Activated CD4-positive, alpha-beta memory T cell treated with anti-CD3 and anti-CD28 coated beads for 36 hours (primary cell): ENCODE data around the gene ELMOD1. TPM values are rescaled to one million over a fixed set of nuclear protein-coding genes. Genes with fewer than 3 reads are reported as not detected.

Experiments
- CTCF ChIA-PET: fragments of 350-600 bp; sonication (Branson Sonifier 250); formaldehyde crosslinking; loops from one replicate; lab custom pipeline; 2021; ENCODE audit warnings: antibody characterized with exemption, inconsistent platforms; lab: Charles Lee
- POLR2A ChIA-PET: fragments of 350-600 bp; sonication (Branson Sonifier 250); formaldehyde crosslinking; loops from one replicate; lab custom pipeline; 2021; ENCODE audit warnings: antibody characterized with exemption; lab: Charles Lee
- DNase-seq: peaks from one replicate; pipeline ENCODE4 v3.0.0-alpha.2; 2020
- H3K27ac Mint-ChIP-seq: one replicate; pipeline ENCODE4 v1.8.0; 2021; ENCODE audit warnings: mixed read lengths
- H3K27me3 Mint-ChIP-seq: one replicate; pipeline ENCODE4 v1.8.0; 2021; ENCODE audit warnings: mixed read lengths
- H3K36me3 Mint-ChIP-seq: one replicate; pipeline ENCODE4 v1.8.0; 2021; ENCODE audit warnings: mixed read lengths
- H3K4me1 Mint-ChIP-seq: one replicate; pipeline ENCODE4 v1.8.0; 2021; ENCODE audit warnings: low read depth, mixed read lengths
- H3K4me3 Mint-ChIP-seq: one replicate; pipeline ENCODE4 v1.8.0; 2021; ENCODE audit warnings: mild to moderate bottlenecking, mixed read lengths
- H3K9me3 Mint-ChIP-seq: one replicate; pipeline ENCODE4 v1.8.0; 2021; ENCODE audit warnings: mixed read lengths
- intact Hi-C: fragments of 100-400 bp; cut with micrococcal nuclease; formaldehyde crosslinking; loops from one replicate; pipeline ENCODE4 v1.15.1; 2023
- total RNA-seq, 2 experiments: library from RNA; stranded (reverse); gene quantifications; one replicate each; pipeline ENCODE4 v1.2.3, GENCODE V29; 2021

Gene ELMOD1
- total RNA-seq, 2 experiments from 2014 or later, result 0.12 TPM; not detected in 1

GRCh38 chr11:107695446-107695845, 104.5 kb downstream of the ELMOD1 start:
- no peak for DNase-seq
- Mint-ChIP-seq H3K4me3 (no peak overlapping the region), H3K4me1 (no peaks in the 10 kb centered on the region), H3K27me3 (peaks cover 28% of the 10 kb centered on the region), H3K27ac (no peak overlapping the region), H3K36me3 (no peaks in the 10 kb centered on the region), H3K9me3 (no peaks in the 10 kb centered on the region)
- CTCF ChIA-PET, result interaction anchor here (0.6 kb wide), 1 partner anchor 198 kb away, joined by 3 read pairs; no protein-coding TSS in a partner anchor
- POLR2A ChIA-PET, result no interaction called here
- intact Hi-C loops, result loop anchor here (5.0 kb wide), 1 partner anchor 72 kb away; no protein-coding TSS in a partner anchor

DNA sequence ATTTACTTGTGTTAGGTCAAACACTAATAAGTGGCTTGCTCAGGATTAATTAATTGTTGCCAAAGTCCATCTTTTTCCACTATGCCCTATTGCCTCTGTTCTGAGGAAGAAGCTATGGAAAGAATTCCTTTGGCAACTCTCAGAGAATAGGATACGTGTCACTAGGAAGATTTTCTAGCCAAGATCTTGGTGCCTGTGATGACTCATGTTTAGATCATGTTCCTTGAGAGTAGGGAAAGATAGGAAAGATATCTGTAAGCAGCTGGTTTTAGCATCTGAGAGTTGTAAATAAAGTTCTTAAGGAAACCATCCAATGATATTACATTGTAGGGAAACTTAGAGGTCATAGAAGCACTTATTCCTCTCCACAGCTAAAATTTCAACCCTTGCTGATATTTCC, 105.2 kb downstream of the ELMOD1 start:
- H3K36me3 Mint-ChIP-seq, result no peaks in the 10 kb centered on the region
- H3K27ac Mint-ChIP-seq, result no peak overlapping the region
- H3K4me1 Mint-ChIP-seq, result no peaks in the 10 kb centered on the region
- peaks cover 29% of the 10 kb centered on the region for H3K27me3 Mint-ChIP-seq
- H3K4me3 Mint-ChIP-seq, result no peak overlapping the region
- ChIA-PET CTCF (no interaction called here), POLR2A (no interaction called here)
- H3K9me3 Mint-ChIP-seq, result no peaks in the 10 kb centered on the region
- intact Hi-C loops, result loop anchor here (5.0 kb wide), 1 partner anchor 71 kb away; no protein-coding TSS in a partner anchor
- DNase-seq, result no peak

DNA sequence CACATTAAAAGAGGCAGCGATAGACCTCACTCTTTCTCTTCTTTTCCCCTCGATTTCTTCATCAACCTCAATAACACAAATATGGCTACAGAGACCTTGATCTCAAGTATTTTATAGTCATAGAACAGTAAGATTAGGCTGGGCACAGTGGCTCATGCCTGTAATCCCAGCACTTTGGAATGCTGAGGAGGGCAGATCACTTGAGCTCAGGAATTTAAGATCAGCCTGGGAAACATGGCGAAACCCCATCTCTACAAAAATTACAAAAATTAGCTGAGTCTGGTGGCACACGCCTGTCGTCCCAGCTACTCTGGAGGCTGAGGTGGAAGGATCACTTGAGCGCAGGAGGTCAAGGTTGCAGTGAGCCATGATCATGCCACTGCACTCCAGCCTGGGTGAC, 106.3 kb downstream of the ELMOD1 start:
- POLR2A ChIA-PET, result no interaction called here
- CTCF ChIA-PET, result no interaction called here

DNA sequence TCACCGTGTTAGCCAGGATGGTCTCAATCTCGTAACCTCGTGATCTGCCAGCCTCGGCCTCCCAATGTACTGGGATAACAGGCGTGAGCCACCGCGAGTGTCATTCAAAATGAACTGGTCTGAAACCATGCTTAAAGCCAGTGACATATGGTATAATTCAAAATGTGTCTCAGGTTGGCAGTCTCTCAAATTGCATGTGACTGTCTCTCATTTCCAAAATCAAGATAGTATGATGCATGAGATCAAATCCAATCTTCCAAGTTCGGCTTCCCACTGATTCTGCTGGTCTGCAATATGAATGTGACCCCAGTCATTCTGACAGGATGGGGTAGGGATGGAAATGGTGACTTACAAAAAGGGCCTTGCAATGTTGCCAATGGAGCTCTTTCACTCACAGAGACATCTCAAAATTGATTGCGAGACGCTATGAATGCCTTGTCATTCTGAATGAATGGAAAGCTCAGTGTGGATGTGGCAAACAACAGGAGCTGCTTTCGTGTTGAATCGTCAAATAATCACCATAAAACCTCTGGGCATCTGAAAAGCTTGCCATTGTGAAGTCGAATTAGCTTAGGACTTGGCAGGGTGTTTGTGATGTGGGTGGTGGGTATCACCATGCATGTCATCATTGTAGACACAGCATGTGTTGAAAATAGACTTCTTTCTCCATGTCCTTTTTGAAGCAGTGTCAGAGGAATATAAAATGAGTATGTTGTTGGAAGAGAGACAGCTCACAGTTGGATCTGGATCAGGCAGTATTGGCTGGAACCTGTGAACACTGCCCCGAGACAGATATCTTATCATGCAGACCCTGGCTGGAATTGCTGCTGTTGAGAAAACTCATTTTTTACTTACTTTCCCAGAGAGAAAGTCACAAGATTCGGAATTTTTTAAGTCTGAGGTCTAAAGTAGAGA, 108.7 kb downstream of the ELMOD1 start:
- intact Hi-C loops, result loop anchor here (5.0 kb wide), 1 partner anchor 68 kb away; no protein-coding TSS in a partner anchor
- POLR2A ChIA-PET, result no interaction called here
- CTCF ChIA-PET, result interaction anchor here (1.0 to 1.8 kb wide), 2 partner anchors 71 to 136 kb away, joined by 3 to 6 read pairs; no protein-coding TSS in a partner anchor
- Mint-ChIP-seq H3K27ac (no peak overlapping the region), H3K4me1 (no peaks in the 10 kb centered on the region), H3K9me3 (no peaks in the 10 kb centered on the region), H3K4me3 (no peak overlapping the region), H3K36me3 (no peaks in the 10 kb centered on the region), H3K27me3 (peaks cover 24% of the 10 kb centered on the region)
- no peak for DNase-seq

More for the DNA sequence above, 106.3 kb downstream of the ELMOD1 start:
- intact Hi-C loops, result loop anchor here (5.0 kb wide), 1 partner anchor 70 kb away; no protein-coding TSS in a partner anchor
- Mint-ChIP-seq H3K36me3 (no peaks in the 10 kb centered on the region), H3K4me1 (no peaks in the 10 kb centered on the region), H3K4me3 (no peak overlapping the region), H3K27ac (no peak overlapping the region), H3K27me3 (peaks cover 22% of the 10 kb centered on the region), H3K9me3 (no peaks in the 10 kb centered on the region)
- no peak for DNase-seq

DNA sequence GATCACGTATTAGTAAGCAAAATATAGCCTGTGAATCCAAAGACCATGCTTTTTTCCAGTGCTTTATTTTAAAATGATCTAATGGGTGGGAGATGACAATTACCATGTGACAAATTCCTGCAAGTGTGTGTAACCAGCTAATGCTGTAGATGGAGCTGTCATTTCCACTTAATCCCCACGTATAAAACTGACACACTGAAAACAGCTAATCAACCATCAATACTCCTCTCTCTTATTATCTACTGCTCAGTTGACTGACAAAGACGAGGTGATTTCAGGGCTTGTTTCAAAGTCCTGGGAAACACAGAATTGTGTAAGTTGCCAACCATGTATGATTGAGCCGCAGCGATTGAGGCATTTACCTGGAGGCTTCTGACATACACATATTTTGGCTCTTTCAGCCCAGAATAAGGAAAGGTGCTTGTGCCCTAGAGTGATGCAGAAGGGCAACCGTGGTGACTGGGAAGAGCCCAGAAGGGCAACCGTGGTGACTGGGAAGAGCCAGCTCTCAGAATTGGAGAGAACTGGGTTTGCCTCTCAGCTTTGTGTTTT, 111.2 kb downstream of the ELMOD1 start:
- no peak for DNase-seq
- POLR2A ChIA-PET, result no interaction called here

GRCh38 chr11:107702723-107703122, 111.8 kb downstream of the ELMOD1 start:
- no peak overlapping the region for H3K4me3 Mint-ChIP-seq
- H3K4me1 Mint-ChIP-seq, result no peaks in the 10 kb centered on the region
- ChIA-PET POLR2A (no interaction called here), CTCF (interaction anchor here (1.5 kb wide), 1 partner anchor 20 kb away, joined by 3 read pairs; no protein-coding TSS in a partner anchor)
- DNase-seq, result no peak
- no peaks in the 10 kb centered on the region for H3K9me3 Mint-ChIP-seq
- H3K27ac Mint-ChIP-seq, result no peak overlapping the region
- no peaks in the 10 kb centered on the region for H3K36me3 Mint-ChIP-seq
- peaks cover 27% of the 10 kb centered on the region for H3K27me3 Mint-ChIP-seq
- intact Hi-C loops, result no loop called here

More for the DNA sequence above, 111.2 kb downstream of the ELMOD1 start:
- H3K9me3 Mint-ChIP-seq, result no peaks in the 10 kb centered on the region
- H3K36me3 Mint-ChIP-seq, result no peaks in the 10 kb centered on the region
- CTCF ChIA-PET, result interaction anchor here (1.5 kb wide), 1 partner anchor 21 kb away, joined by 3 read pairs; no protein-coding TSS in a partner anchor
- H3K27me3 Mint-ChIP-seq, result peaks cover 27% of the 10 kb centered on the region
- H3K4me1 Mint-ChIP-seq, result no peaks in the 10 kb centered on the region
- H3K4me3 Mint-ChIP-seq, result no peak overlapping the region
- no peak overlapping the region for H3K27ac Mint-ChIP-seq
- intact Hi-C loops, result no loop called here

- ChIA-PET CTCF (no interaction called here), POLR2A (no interaction called here)
- Mint-ChIP-seq H3K4me3 (no peak overlapping the region), H3K27ac (no peak overlapping the region), H3K27me3 (peaks cover 22% of the 10 kb centered on the region), H3K4me1 (no peaks in the 10 kb centered on the region), H3K9me3 (no peaks in the 10 kb centered on the region), H3K36me3 (no peaks in the 10 kb centered on the region)
- no peak for DNase-seq
- intact Hi-C loops, result no loop called here
These were observed 113.5 kb downstream of the ELMOD1 start for GRCh38 chr11:107704451-107704850.

DNA sequence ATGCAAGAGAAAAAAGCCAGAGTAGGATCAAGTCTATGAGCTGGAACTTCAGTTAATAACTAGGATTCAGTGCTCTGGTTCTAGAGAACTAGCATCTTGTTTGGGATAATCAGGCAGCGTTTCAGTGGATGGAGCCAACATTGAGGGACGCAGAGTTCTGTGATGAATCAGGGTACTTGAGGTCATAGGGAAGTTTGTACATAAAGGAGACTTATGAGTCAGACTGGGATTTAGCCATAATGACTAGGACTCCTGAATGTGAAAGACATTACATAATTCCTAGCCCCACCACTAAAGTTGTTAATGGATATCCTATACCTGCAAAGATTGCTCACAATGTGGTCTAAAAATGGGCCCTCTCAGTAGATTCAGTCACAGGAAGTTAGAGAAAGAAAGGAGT, 114.1 kb downstream of the ELMOD1 start:
- H3K4me3 Mint-ChIP-seq, result no peak overlapping the region
- peaks cover 16% of the 10 kb centered on the region for H3K27me3 Mint-ChIP-seq
- intact Hi-C loops, result no loop called here
- ChIA-PET CTCF (no interaction called here), POLR2A (no interaction called here)
- H3K4me1 Mint-ChIP-seq, result no peaks in the 10 kb centered on the region
- no peak overlapping the region for H3K27ac Mint-ChIP-seq
- H3K36me3 Mint-ChIP-seq, result no peaks in the 10 kb centered on the region
- H3K9me3 Mint-ChIP-seq, result no peaks in the 10 kb centered on the region
- DNase-seq, result no peak

GRCh38 chr11:107706531-107706930, 115.6 kb downstream of the ELMOD1 start:
- H3K36me3 Mint-ChIP-seq, result no peaks in the 10 kb centered on the region

DNA sequence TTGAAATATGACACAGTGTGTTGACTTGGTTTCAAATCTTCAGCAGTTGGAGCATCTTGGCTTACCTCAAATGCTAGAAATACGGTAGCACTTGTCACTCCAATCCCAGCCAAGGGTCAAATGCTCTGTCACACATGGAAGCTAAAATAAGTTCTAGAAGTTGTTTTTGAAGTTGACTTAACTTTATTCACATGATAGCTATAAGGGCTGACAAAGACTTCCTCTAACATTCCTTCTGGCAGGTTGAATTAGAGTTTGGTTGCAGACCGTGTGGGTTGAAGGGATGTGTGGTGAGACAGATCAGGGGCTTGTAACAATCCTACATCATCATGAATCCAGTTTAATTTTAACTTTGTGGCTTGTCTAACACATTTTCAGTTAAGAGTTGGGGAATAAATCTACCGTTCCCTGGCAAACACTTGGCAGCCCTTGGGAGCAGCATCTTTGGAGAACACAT, 116.3 kb downstream of the ELMOD1 start:
- no peak overlapping the region for H3K4me3 Mint-ChIP-seq
- H3K4me1 Mint-ChIP-seq, result no peaks in the 10 kb centered on the region
- ChIA-PET POLR2A (no interaction called here), CTCF (interaction anchor here (1.1 kb wide), 1 partner anchor 33 kb away, joined by 3 read pairs; no protein-coding TSS in a partner anchor)
- H3K36me3 Mint-ChIP-seq, result no peaks in the 10 kb centered on the region
- H3K27ac Mint-ChIP-seq, result no peak overlapping the region
- H3K9me3 Mint-ChIP-seq, result no peaks in the 10 kb centered on the region
- peaks cover 15% of the 10 kb centered on the region for H3K27me3 Mint-ChIP-seq
- no peak for DNase-seq
- intact Hi-C loops, result no loop called here

More at GRCh38 chr11:107706531-107706930, 115.6 kb downstream of the ELMOD1 start:
- ChIA-PET POLR2A (no interaction called here), CTCF (interaction anchor here (0.9 kb wide), 1 partner anchor 17 kb away, joined by 3 read pairs; no protein-coding TSS in a partner anchor)
- Mint-ChIP-seq H3K27me3 (peaks cover 15% of the 10 kb centered on the region), H3K4me1 (no peaks in the 10 kb centered on the region), H3K4me3 (no peak overlapping the region), H3K27ac (no peak overlapping the region), H3K9me3 (no peaks in the 10 kb centered on the region)
- intact Hi-C loops, result no loop called here
- DNase-seq, result no peak

GRCh38 chr11:107707807-107708206, 116.9 kb downstream of the ELMOD1 start:
- no peaks in the 10 kb centered on the region for H3K36me3 Mint-ChIP-seq
- intact Hi-C loops, result no loop called here

GRCh38 chr11:107708792-107709191, 117.8 kb downstream of the ELMOD1 start:
- peaks cover 18% of the 10 kb centered on the region for H3K27me3 Mint-ChIP-seq
- CTCF ChIA-PET, result no interaction called here

More at GRCh38 chr11:107707807-107708206, 116.9 kb downstream of the ELMOD1 start:
- peaks cover 18% of the 10 kb centered on the region for H3K27me3 Mint-ChIP-seq
- H3K4me1 Mint-ChIP-seq, result no peaks in the 10 kb centered on the region
- POLR2A ChIA-PET, result no interaction called here
- CTCF ChIA-PET, result interaction anchor here (1.1 kb wide), 1 partner anchor 33 kb away, joined by 3 read pairs; no protein-coding TSS in a partner anchor
- no peak for DNase-seq
- H3K4me3 Mint-ChIP-seq, result no peak overlapping the region
- H3K9me3 Mint-ChIP-seq, result no peaks in the 10 kb centered on the region
- H3K27ac Mint-ChIP-seq, result no peak overlapping the region

More at GRCh38 chr11:107708792-107709191, 117.8 kb downstream of the ELMOD1 start:
- POLR2A ChIA-PET, result no interaction called here
- H3K36me3 Mint-ChIP-seq, result no peaks in the 10 kb centered on the region
- intact Hi-C loops, result no loop called here
- H3K4me3 Mint-ChIP-seq, result no peak overlapping the region
- DNase-seq, result no peak
- no peak overlapping the region for H3K27ac Mint-ChIP-seq
- no peaks in the 10 kb centered on the region for H3K9me3 Mint-ChIP-seq
- no peaks in the 10 kb centered on the region for H3K4me1 Mint-ChIP-seq
